Gastrocnemius medialis (tissue), 4 donors: ENCODE data around the gene MCUR1.

ENCODE experiments used
- POLR2A ChIP-seq, 2 donors: fragments of 450-650 bp; IDR thresholded peaks; one replicate each; pipeline ENCODE4 v1.6.1; 2017; ENCODE audit warnings: antibody characterized with exemption in 2 of 2, mild to moderate bottlenecking in 2 of 2, moderate library complexity in 2 of 2
- TF ChIP-seq, protein P1 (sequence below), 5 experiments: fragments of 450-650 bp in 3 of 5; fragments of 200-600 bp in 2 of 5; sonication (generic) in 2 of 5; IDR thresholded peaks in 4 of 5; conservative IDR thresholded peaks in 1 of 5; 1 replicate in 4 of 5; 2 replicates in 1 of 5; pipeline ENCODE4 v1.5.1; 2016 to 2019; ENCODE audit warnings: antibody characterized with exemption in 5 of 5, mild to moderate bottlenecking in 3 of 5, moderate library complexity in 3 of 5

DNA sequence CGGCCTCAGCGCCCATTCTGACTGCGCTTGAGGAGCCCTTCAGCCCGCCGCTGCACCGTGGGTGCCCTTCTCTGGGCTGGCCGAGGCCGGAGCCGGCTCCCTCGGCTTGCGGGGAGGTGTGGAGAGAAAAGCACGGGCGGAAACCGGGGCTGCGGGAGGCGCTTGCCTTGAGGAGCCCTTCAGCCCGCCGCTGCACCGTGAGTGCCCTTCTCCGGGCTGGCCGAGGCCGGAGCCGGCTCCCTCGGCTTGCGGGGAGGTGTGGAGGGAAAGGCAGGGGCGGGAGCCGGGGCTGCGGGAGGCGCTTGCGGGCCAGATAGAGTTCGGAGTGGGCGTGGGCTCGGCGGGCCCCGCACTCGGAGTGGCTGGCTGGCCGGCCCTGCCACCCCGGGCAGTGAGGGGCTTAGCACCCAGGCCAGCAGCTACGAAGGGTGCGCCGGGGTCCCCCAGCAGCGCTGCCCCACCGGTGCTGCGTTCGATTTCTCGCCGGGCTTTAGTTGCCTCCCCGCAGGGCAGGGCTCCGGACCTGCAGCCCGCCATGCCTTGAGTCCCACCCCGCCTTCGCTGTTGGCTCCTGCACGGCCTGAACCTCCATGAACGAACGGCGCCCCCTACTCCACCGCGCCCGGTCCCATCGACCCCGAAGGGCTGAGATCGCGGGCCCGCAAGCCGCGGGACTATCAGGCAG, 45.7 kb upstream of the MCUR1 start:
- TF ChIP-seq, protein P1, sequence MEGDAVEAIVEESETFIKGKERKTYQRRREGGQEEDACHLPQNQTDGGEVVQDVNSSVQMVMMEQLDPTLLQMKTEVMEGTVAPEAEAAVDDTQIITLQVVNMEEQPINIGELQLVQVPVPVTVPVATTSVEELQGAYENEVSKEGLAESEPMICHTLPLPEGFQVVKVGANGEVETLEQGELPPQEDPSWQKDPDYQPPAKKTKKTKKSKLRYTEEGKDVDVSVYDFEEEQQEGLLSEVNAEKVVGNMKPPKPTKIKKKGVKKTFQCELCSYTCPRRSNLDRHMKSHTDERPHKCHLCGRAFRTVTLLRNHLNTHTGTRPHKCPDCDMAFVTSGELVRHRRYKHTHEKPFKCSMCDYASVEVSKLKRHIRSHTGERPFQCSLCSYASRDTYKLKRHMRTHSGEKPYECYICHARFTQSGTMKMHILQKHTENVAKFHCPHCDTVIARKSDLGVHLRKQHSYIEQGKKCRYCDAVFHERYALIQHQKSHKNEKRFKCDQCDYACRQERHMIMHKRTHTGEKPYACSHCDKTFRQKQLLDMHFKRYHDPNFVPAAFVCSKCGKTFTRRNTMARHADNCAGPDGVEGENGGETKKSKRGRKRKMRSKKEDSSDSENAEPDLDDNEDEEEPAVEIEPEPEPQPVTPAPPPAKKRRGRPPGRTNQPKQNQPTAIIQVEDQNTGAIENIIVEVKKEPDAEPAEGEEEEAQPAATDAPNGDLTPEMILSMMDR (IDR thresholded peaks at IDR 0.05 in 4 of 5, conservative IDR thresholded peaks at IDR 0.05 in 1 of 5), result no peak
- TF ChIP-seq POLR2A (IDR thresholded peaks at IDR 0.05), result no peak
